Mucosa of descending colon (tissue), 3 donors: ENCODE data around the gene ATP5IF1. TPM values are rescaled to one million over a fixed set of nuclear protein-coding genes. Genes with fewer than 3 reads are reported as not detected.

Source experiments
- ATAC-seq: fragments of 200-7000 bp; cut with Tn5 transposase; one replicate; pipeline ENCODE4 v1.9.1; 2020; ENCODE audit warnings: mild to moderate bottlenecking, moderate library complexity
- DNase-seq, 3 donors: peaks; one replicate each; pipeline ENCODE4 v3.0.0-alpha.2; 2020
- H3K36me3 ChIP-seq: fragments of 200-600 bp; one replicate; pipeline ENCODE4 v1.8.0; 2021; ENCODE audit warnings: low read depth, mild to moderate bottlenecking
- H3K4me1 ChIP-seq: fragments of 200-600 bp; one replicate; pipeline ENCODE4 v1.8.0; 2021; ENCODE audit warnings: low read depth, mild to moderate bottlenecking
- H3K4me3 ChIP-seq: fragments of 200-600 bp; one replicate; pipeline ENCODE4 v1.8.0; 2021; ENCODE audit warnings: mild to moderate bottlenecking
- H3K9me3 ChIP-seq: fragments of 200-600 bp; one replicate; pipeline ENCODE4 v1.8.0; 2021; ENCODE audit warnings: mild to moderate bottlenecking
- CTCF ChIP-seq: fragments of 200-600 bp; IDR thresholded peaks from one replicate; pipeline ENCODE4 v1.8.0; 2022; ENCODE audit warnings: antibody characterized with exemption, mild to moderate bottlenecking
- intact Hi-C, 2 donors: fragments of 100-400 bp; cut with DNase I in 1 of 2; cut with micrococcal nuclease in 1 of 2; formaldehyde crosslinking; loops; one replicate each; pipeline versions ENCODE4 v1.11.0 to v1.11.1; 2022; cut with DNase I, micrococcal nuclease
- total RNA-seq, 3 donors: library from RNA; stranded (reverse); fragmentation: NEBNext Ultra II Directional in 2 of 3; extraction: Animal tissue kit (Norgen Biotek cat#: 25700) in 2 of 3; gene quantifications; one replicate each; pipeline versions ENCODE4 v1.2.1 to v1.2.4, GENCODE V29; 2021 to 2023
- donor health status: DM: no; HTN: no; CAD: no; lungs with moderate emphysema.
- donor health status: DM: no; HTN: no; CAD: no.
- donor health status: DM: no; HTN: yes; CAD: no.

Gene ATP5IF1
- total RNA-seq, 3 donors from 2014 or later, result 130 to 266 (median 235) TPM

GRCh38 chr1:28200234-28200873 lies 35.6 kb upstream of the ATP5IF1 start:
- intact Hi-C loops, result no loop called here
- no peaks in the 10 kb centered on the region for H3K9me3 ChIP-seq
- peaks cover 12% of the 10 kb centered on the region for H3K36me3 ChIP-seq
- no peak for TF ChIP-seq CTCF
- DNase-seq (no peak), ATAC-seq (no peak)
- peaks cover 9% of the 10 kb centered on the region for H3K4me1 ChIP-seq
- no peak overlapping the region for H3K4me3 ChIP-seq

- H3K4me1 ChIP-seq, result no peaks in the 10 kb centered on the region
- ATAC-seq (no peak), DNase-seq (no peak)
- intact Hi-C loops, result no loop called here
- H3K9me3 ChIP-seq, result no peaks in the 10 kb centered on the region
- H3K4me3 ChIP-seq, result no peak overlapping the region
- peaks cover 12% of the 10 kb centered on the region for H3K36me3 ChIP-seq
- no peak for TF ChIP-seq CTCF
Observed at GRCh38 chr1:28205243-28205642, 30.7 kb upstream of the ATP5IF1 start.

- H3K36me3 ChIP-seq, result peaks cover under 1% of the 10 kb centered on the region
- no peak overlapping the region for H3K4me3 ChIP-seq
- no peaks in the 10 kb centered on the region for H3K4me1 ChIP-seq
- peak; percentile 53 for TF ChIP-seq CTCF
- H3K9me3 ChIP-seq, result no peaks in the 10 kb centered on the region
- intact Hi-C loops, result loop anchor here in 1 of 2 donors (2.0 kb wide), 1 partner anchor 118 kb away; no protein-coding TSS in a partner anchor
- DNase-seq, result peak in 2 of 3 donors; percentile 53 to 85
- ATAC-seq, result peak; percentile 91
Observed at GRCh38 chr1:28208818-28209441, 27.0 kb upstream of the ATP5IF1 start.

- Histone ChIP-seq H3K9me3 (no peaks in the 10 kb centered on the region), H3K4me3 (no peak overlapping the region), H3K4me1 (no peaks in the 10 kb centered on the region), H3K36me3 (no peaks in the 10 kb centered on the region)
- no peak for DNase-seq
- TF ChIP-seq CTCF, result no peak
- ATAC-seq, result no peak
- intact Hi-C loops, result loop anchor here in 1 of 2 donors (2.0 kb wide), 1 partner anchor 119 kb away; no protein-coding TSS in a partner anchor
Observed at GRCh38 chr1:28209700-28210099, 26.2 kb upstream of the ATP5IF1 start.

- intact Hi-C loops, result no loop called here
- Histone ChIP-seq H3K36me3 (no peaks in the 10 kb centered on the region), H3K4me1 (no peaks in the 10 kb centered on the region), H3K4me3 (no peak overlapping the region), H3K9me3 (no peaks in the 10 kb centered on the region)
- ATAC-seq, result no peak
- DNase-seq, result no peak
- no peak for TF ChIP-seq CTCF
Observed at GRCh38 chr1:28213315-28213714, 22.6 kb upstream of the ATP5IF1 start.
